Central memory CD8-positive, alpha-beta T cell (primary cell): ENCODE results near the gene PIP5K1C.
"Not testable (repeated sequence)": the region's sequence is repeated elsewhere in the genome, so short reads cannot be mapped to it uniquely, and the experiment has no call there.

Experiments
- ATAC-seq: fragments of 150-1000 bp; cut with Tn5 transposase; replicated peaks from 2 replicates; pipeline ENCODE4 v1.10.0; 2022; ENCODE audit warnings: mild to moderate bottlenecking, moderate FRiP score, moderate number of reproducible peaks; ENCODE audit not compliant: poor library complexity, severe bottlenecking; ENCODE audit errors: extremely low read depth
- DNase-seq, 2 donors: peaks; one replicate each; pipeline ENCODE4 v3.0.0; 2021; ENCODE audit warnings: low spot score in 2 of 2
- H3K27ac Mint-ChIP-seq: one replicate; pipeline ENCODE4 v1.8.0; 2022; ENCODE audit warnings: low read depth, mild to moderate bottlenecking, moderate library complexity, mixed read lengths
- H3K27me3 Mint-ChIP-seq: one replicate; pipeline ENCODE4 v1.8.0; 2022; ENCODE audit warnings: mixed read lengths
- H3K36me3 Mint-ChIP-seq: one replicate; pipeline ENCODE4 v1.8.0; 2022; ENCODE audit warnings: mild to moderate bottlenecking, moderate library complexity, mixed read lengths; ENCODE audit not compliant: insufficient read depth
- H3K4me1 Mint-ChIP-seq: one replicate; pipeline ENCODE4 v1.8.0; 2022; ENCODE audit warnings: mixed read lengths
- H3K4me3 Mint-ChIP-seq: one replicate; pipeline ENCODE4 v1.8.0; 2022; ENCODE audit warnings: mild to moderate bottlenecking, moderate library complexity, mixed read lengths
- H3K9me3 Mint-ChIP-seq: one replicate; pipeline ENCODE4 v1.8.0; 2022; ENCODE audit warnings: mixed read lengths

The PIP5K1C gene

DNA sequence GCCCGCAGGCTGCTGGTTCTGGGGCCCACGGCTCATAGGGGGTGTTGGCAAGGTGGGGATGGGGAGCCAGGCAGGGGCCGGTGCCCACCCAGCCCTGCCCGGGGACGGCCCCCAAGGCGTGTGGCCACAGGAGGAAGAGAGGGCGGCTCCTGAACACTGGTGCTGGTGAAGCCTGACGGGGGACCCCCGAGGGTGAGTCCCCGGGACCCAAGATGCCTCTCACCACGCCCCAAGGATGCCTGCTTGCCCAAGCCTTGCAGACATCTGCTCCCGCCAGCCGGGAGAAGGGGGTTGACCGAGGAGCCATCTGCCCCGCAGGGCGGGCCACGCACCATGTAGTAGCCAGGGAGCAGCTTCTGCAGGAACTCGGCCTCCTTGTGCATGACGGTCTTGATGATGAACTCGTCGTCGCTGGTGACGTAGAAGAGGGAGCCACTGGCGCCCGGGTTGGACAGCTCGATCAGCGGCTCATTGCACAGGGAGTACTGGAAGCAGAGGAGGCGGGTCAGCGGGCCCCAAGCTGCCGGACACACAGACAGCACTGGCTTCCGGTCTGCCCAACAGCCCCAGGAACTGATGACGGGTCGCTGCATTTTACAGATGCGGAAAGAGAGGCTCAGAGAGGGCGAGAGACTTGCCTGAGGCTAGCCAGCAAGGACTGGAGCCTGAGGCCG, 44.1 kb downstream of the PIP5K1C start:
- Mint-ChIP-seq H3K36me3 (peaks cover 13% of the 10 kb centered on the region), H3K27ac (no peak overlapping the region), H3K9me3 (no peaks in the 10 kb centered on the region), H3K4me1 (no peaks in the 10 kb centered on the region), H3K27me3 (no peaks in the 10 kb centered on the region), H3K4me3 (no peak overlapping the region)
- ATAC-seq, result no peak
- no peak for DNase-seq

DNA sequence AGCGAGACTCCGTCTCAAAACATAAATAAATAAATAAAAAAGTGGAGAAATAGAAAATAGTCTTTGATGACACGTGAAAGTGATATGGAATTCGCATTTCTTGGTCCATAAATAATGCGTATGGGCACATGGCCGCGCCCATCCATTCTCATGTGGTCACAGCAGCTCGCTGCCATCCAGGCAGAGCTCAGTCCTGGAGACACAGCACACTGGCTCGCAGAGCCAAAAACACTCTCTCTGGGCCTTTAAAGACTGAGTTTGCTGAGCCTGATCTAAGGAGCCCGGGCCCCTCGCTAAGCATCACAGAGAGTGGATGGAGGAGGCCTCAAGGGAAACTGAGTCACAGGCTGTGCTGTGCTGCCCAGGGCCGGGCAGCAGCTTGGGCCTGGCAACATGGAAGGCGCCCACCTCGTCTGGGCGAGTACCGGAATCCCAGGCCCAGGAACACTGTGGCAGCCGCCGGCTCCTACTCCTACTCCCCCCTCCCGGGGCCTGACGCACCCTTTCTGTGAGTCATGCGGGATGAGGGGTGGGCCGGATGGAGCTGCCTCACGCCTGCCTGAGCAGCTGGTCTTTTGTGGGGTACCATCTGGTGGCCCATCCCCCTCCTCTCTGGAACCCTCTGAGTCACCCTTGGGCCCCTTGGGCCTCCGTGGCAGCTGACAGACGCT, 44.7 kb downstream of the PIP5K1C start:
- no peak overlapping the region for H3K27ac Mint-ChIP-seq
- no peaks in the 10 kb centered on the region for H3K4me1 Mint-ChIP-seq
- H3K27me3 Mint-ChIP-seq, result no peaks in the 10 kb centered on the region
- peaks cover 17% of the 10 kb centered on the region for H3K36me3 Mint-ChIP-seq
- H3K9me3 Mint-ChIP-seq, result no peaks in the 10 kb centered on the region
- no peak for DNase-seq
- no peak for ATAC-seq
- no peak overlapping the region for H3K4me3 Mint-ChIP-seq

DNA sequence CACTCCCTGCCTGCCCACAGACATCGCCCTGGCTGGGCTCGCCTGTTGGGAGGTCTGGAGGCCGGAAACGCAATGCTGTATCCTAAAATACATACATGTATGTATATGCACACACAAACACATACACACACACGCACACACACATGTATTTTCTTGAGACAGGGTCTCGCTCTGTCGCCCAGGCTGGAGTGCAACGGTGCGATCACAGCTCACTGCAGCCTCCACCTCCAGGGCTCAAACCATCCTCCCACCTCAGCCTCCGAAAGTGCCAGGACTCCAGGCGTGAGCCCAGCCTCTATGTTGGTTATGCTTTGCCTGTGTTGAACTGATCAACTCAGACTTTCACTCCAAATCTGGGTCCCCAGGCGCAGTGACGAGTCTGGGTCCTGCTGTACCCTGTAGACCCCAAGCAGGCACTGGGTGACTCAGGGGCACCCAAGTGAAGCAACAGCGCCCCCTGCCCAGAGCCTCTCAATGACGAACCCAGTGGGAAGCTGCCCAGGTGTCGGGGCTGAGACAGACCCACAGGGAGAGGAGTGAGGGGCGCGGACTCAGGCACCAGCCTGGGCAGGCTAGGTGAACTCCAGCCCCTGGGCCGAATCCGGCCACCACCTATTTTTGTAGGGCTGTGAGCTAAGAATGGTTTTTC, 46.3 kb downstream of the PIP5K1C start:
- H3K4me1 Mint-ChIP-seq, result no peaks in the 10 kb centered on the region
- no peak overlapping the region for H3K27ac Mint-ChIP-seq
- H3K36me3 Mint-ChIP-seq, result peaks cover 18% of the 10 kb centered on the region
- ATAC-seq (no peak), DNase-seq (no peak)
- H3K4me3 Mint-ChIP-seq, result no peak overlapping the region
- no peaks in the 10 kb centered on the region for H3K27me3 Mint-ChIP-seq
- H3K9me3 Mint-ChIP-seq, result no peaks in the 10 kb centered on the region

DNA sequence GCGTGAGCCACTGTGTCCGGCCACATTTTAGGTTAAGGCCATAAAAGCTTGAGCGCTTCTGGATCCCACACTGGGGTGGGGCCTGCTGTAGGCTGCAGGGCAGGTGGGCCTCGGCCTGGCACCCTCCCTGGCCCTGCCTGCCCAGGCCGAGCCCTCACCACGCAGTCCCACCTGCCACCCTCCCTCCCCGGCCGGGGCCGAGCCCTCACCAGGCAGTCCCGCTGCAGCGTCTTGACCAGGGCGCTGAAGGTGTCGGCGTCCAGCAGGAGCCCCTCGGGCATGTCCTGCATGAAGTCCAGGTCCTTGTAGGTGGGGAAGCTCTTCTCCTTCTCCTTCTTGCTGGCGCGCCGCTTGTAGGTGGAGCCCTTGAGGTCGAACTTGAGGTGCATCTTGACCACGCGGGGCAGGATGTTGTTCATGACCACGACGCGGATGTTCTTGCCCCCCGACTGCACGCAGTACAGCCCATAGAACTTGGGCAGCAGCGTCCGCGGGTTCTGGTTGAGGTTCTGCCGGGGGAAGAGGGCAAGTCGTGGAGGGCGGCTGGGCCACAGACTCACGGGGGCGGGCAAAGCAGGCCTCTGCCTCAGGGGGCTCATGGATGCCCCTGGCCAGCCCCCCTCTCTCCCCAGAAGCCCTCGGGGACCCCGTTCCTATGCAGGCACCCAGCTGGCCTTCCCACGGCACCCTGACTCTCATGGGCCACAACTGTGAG, 47.0 kb downstream of the PIP5K1C start:
- DNase-seq (no peak), ATAC-seq (no peak)
- Mint-ChIP-seq H3K4me3 (no peak overlapping the region), H3K4me1 (no peaks in the 10 kb centered on the region), H3K27ac (no peak overlapping the region), H3K36me3 (peaks cover 16% of the 10 kb centered on the region), H3K27me3 (no peaks in the 10 kb centered on the region), H3K9me3 (no peaks in the 10 kb centered on the region)

DNA sequence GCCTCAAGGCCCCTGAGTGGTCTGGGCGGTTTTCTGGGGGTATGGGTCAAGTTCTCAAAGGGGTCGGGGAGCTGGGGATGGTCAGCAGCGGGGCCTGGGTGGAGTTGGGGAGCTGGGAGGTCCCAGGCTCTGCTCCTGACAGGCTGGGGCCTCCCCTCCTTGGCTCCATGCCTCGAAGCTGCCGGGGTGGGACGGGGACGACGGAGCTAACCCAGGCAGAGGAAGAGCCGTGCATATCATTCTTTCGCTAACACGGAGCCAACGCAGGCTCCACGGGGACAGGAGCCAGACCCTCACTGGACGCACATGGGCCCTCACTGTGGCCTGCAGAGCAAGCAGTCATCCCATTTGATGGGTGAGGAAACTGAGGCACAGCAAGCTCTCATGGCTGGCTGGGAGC, 47.8 kb downstream of the PIP5K1C start:
- Mint-ChIP-seq H3K4me1 (no peaks in the 10 kb centered on the region), H3K36me3 (peaks cover 14% of the 10 kb centered on the region), H3K4me3 (no peak overlapping the region), H3K9me3 (no peaks in the 10 kb centered on the region), H3K27ac (no peak overlapping the region), H3K27me3 (no peaks in the 10 kb centered on the region)
- DNase-seq (no peak), ATAC-seq (no peak)

DNA sequence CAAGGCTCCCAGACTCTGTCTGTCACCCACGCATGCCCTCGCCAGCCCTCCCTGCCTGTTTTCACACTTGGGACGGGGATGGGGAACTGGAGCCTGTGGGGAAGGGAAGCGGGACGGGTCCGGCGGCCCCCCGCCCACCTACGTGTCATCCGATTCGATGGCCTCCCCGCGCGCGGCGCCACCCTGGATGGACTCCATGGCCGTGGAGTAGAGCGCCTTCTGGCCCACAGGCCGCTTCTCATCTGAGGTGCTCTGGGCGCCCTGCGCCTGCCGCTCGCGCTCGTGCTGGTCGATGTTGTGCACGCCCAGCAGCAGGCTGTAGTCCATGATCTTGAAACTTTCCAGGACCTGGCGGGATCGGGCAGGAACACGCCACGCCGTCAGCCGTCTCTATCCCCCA, 48.6 kb downstream of the PIP5K1C start:
- ATAC-seq (no peak), DNase-seq (no peak)
- no peaks in the 10 kb centered on the region for H3K4me1 Mint-ChIP-seq
- H3K27ac Mint-ChIP-seq, result no peak overlapping the region
- no peaks in the 10 kb centered on the region for H3K27me3 Mint-ChIP-seq
- H3K4me3 Mint-ChIP-seq, result no peak overlapping the region
- no peaks in the 10 kb centered on the region for H3K9me3 Mint-ChIP-seq
- peaks cover 14% of the 10 kb centered on the region for H3K36me3 Mint-ChIP-seq

DNA sequence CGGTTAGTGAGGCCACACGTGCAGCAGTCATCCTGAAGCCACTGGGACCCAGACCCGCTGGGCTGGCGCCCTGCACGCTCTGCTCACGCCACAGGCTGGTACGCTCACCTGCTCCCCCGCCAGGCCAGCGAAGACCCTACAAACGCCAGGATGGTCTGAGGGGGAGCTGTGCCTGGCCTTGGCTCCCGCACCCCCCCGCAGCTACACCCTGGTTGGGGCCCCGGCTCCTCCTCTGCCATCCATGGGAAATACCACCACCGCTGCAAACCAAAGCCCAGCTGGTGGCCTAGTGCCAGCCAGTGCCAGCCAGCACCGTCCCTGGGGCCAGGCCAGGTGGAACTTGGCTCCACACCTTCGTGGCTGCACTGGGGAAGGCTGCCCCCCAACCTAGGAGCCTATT, 50.4 kb downstream of the PIP5K1C start:
- H3K36me3 Mint-ChIP-seq, result peaks cover 12% of the 10 kb centered on the region

DNA sequence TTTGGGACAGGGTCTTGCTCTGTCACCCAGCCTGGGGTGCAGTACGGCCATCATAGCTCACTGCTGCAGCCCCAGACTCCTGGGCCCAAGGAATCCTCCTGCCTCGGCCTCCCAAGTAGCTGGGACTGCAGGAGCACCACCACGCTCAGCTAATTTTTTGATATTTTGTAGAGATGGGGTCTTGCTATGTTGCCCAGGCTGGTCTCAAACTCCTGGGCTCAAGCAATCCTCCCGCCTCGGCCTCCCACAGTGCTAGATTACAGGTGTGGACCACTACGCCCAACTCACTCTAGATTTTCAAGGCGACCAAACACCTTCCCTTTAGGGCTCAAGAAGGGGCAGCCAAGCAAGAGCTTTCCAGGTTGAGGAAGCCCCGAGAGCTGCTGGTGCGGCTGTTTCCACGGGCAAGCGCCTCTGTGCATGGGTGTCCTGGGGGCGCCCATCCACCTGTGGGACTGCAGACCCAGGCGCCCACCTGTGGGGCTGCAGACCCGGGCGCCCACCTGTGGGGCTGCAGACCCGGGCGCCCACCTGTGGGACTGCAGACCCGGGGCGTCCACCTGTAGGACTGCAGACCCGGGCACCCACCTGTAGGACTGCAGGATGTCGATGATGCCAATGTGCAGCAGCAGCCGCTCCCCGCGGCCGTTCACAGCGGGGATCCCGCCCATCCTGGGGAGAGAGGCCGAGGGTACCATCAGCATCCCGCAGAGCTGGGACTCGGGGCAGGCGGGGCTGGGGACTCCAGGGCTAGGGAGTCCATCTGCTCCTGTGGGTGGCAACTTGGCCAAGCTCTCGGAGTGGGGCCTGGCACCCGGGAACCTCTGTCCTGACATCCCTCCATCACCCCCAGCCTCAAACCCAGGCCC, 52.0 kb downstream of the PIP5K1C start:
- DNase-seq (no peak), ATAC-seq (no peak)
- Mint-ChIP-seq H3K36me3 (peaks cover 12% of the 10 kb centered on the region), H3K4me1 (no peaks in the 10 kb centered on the region), H3K9me3 (no peaks in the 10 kb centered on the region), H3K4me3 (no peak overlapping the region), H3K27me3 (no peaks in the 10 kb centered on the region), H3K27ac (no peak overlapping the region)

More for the DNA sequence above, 50.4 kb downstream of the PIP5K1C start:
- H3K27me3 Mint-ChIP-seq, result no peaks in the 10 kb centered on the region
- H3K4me1 Mint-ChIP-seq, result no peaks in the 10 kb centered on the region
- DNase-seq (no peak), ATAC-seq (no peak)
- H3K27ac Mint-ChIP-seq, result no peak overlapping the region
- H3K9me3 Mint-ChIP-seq, result no peaks in the 10 kb centered on the region
- no peak overlapping the region for H3K4me3 Mint-ChIP-seq

DNA sequence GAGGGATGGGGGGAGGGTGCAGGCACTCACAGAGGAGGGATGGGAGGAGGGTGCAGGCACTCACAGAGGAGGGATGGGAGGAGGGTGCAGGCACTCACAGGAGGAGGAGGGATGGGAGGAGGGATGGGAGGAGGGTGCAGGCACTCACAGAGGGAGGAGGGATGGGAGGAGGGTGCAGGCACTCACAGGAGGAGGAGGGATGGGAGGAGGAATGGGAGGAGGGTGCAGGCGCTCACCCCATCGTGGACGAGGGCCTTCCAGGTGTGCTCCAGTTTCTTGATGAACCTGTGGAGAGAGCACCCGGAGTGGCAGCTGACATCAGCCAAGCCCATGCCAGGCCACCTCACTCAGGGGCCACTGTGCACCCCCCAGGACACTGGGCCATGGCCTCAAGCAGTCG, 53.2 kb downstream of the PIP5K1C start:
- H3K27ac Mint-ChIP-seq, DNase-seq, H3K36me3 Mint-ChIP-seq, H3K27me3 Mint-ChIP-seq, H3K4me1 Mint-ChIP-seq, ATAC-seq, H3K4me3 Mint-ChIP-seq, H3K9me3 Mint-ChIP-seq: not testable (repeated sequence)

DNA sequence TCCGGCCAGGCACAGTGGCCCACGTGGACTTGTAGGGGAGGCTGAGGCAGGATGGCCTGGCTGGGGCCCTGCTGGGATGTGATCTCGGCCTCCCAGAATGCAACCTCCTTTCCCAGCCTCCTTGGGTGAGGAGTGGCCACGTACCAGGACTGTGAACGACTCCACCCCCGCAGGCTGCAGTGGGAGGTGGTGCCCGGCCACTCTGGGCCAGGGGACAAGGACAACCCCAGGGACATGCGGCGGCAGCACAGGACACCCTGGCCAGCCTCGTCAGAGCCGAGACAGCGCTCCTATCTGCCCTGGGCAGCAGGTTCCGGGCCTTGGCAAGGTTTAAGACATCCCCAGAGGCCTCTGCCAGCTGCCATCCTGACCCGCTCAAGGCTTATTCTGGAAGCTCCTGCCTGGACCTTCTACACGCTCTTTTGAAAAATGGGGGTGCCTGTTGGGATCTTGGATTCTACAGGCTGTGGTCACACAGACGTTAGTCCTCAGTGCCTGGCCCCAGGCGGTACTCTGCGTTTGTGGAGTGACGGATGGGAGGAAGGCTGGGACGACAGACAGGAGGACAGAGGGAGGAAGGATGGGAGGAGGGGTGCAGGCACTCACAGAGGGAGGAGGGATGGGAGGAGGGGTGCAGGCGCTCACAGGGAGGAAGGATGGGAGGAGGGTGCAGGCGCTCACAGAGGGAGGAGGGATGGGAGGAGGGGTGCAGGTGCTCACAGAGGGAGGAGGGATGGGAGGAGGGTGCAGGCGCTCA, 53.8 kb downstream of the PIP5K1C start:
- H3K36me3 Mint-ChIP-seq, result peaks cover 10% of the 10 kb centered on the region
- H3K27ac Mint-ChIP-seq, result no peak overlapping the region
- no peaks in the 10 kb centered on the region for H3K9me3 Mint-ChIP-seq
- no peaks in the 10 kb centered on the region for H3K27me3 Mint-ChIP-seq
- no peaks in the 10 kb centered on the region for H3K4me1 Mint-ChIP-seq
- no peak for DNase-seq
- no peak for ATAC-seq
- no peak overlapping the region for H3K4me3 Mint-ChIP-seq

DNA sequence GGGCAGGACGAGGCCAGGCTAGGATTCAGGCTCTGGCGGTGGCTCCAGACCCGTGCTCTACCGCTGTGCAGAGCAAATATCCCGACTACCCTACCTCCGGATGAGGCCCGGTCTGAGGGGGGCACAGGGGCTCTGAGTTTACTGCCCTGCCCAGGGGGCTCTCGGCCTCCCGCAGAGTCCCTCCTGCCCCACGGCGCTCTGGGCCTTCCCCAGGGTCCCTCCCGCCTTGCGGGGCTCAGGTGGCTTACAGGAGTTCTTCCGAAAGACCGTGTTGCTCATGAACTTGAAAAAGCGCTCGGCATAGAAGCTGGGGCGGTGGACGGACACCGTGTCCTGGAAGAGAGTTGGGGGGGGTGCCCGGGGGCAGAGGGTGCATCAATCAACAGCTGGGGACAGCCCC, 54.5 kb downstream of the PIP5K1C start:
- no peaks in the 10 kb centered on the region for H3K4me1 Mint-ChIP-seq
- no peak overlapping the region for H3K4me3 Mint-ChIP-seq
- DNase-seq (no peak), ATAC-seq (no peak)
- H3K27me3 Mint-ChIP-seq, result no peaks in the 10 kb centered on the region
- H3K9me3 Mint-ChIP-seq, result no peaks in the 10 kb centered on the region
- no peak overlapping the region for H3K27ac Mint-ChIP-seq
- H3K36me3 Mint-ChIP-seq, result peaks cover 12% of the 10 kb centered on the region

DNA sequence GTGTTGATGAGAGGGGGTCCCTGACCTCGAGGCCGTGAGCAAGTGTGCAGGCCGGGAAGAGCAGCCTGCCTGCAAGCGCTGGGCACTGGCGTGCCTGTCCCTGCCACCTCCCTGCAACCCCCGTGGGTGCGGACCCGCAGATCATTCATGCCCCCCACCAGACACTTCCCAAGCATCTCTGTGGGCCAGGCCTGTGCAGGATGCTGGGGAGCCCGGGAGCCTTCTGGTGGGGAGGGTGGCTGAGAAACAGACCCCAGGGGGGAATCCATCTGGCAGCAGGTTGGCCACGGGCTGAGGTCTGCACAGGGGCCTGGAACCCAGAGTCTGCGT, 55.2 kb downstream of the PIP5K1C start:
- no peak for ATAC-seq
- H3K9me3 Mint-ChIP-seq, result no peaks in the 10 kb centered on the region
- H3K36me3 Mint-ChIP-seq, result peaks cover 10% of the 10 kb centered on the region
- H3K27ac Mint-ChIP-seq, result no peak overlapping the region
- H3K27me3 Mint-ChIP-seq, result no peaks in the 10 kb centered on the region
- DNase-seq, result no peak
- H3K4me3 Mint-ChIP-seq, result no peak overlapping the region
- H3K4me1 Mint-ChIP-seq, result no peaks in the 10 kb centered on the region
